Jurkat, Clone E6-1 (cell line): ENCODE results near the gene ABHD2.
"Not testable (repeated sequence)": the region's sequence is repeated elsewhere in the genome, so short reads cannot be mapped to it uniquely, and the experiment has no call there.

ENCODE experiments used
- DNase-seq: peaks from one replicate; pipeline ENCODE4 v3.0.0-alpha.2; 2011; ENCODE audit warnings: low read depth, low spot score
- H3K4me3 ChIP-seq: 2 replicates; pipeline ENCODE4 v1.5.1; 2011; ENCODE audit warnings: mild to moderate bottlenecking, low read length, control low read depth, moderate library complexity

The ABHD2 gene

DNA sequence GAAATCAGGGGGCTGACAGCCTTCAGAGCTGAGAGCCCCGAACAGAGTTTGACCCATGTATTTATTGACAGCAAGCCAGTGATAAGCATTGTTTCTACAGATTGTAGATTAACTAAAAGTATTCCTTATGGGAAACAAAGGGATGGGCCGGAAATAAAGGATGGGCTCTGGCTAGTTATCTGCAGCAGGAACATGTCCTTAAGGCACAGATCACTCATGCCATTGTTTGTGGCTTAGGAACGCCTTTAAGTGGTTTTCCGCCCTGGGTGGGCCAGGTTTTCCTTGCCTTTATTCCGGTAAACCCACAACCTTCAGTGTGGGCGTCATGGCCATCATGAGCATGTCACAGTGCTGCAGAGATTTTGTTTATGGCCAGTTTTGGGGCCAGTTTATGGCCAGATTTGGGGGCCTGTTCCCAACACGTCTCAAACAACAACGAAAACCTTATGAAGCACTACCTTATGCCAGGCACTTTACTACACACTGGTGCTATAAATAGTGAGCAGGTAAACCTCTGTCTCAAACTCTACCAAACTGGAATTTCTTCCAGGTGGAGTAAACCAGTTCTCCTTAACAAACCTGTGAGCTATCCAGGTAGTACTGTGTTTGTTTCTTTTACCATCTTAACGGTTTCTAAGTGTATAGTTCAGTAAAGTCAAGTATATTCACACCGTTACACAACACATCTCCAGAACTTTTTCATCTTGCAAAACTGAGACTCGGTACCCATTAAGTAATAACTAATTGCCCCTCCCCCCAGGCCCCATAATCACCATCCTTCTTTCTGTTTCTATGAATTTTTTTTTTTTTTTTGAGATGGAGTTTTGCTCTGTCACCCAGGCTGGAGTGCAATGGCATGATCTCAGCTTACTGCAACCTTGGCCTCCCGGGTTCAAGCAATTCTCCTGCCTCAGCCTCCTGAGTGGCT, 151.9 kb downstream of the ABHD2 start:
- not testable (repeated sequence) for DNase-seq, H3K4me3 ChIP-seq

- H3K4me3 ChIP-seq = peak overlapping the region; percentile 91
- DNase-seq = no peak
Observed at GRCh38 chr15:89243046-89243690, 154.9 kb downstream of the ABHD2 start.

DNA sequence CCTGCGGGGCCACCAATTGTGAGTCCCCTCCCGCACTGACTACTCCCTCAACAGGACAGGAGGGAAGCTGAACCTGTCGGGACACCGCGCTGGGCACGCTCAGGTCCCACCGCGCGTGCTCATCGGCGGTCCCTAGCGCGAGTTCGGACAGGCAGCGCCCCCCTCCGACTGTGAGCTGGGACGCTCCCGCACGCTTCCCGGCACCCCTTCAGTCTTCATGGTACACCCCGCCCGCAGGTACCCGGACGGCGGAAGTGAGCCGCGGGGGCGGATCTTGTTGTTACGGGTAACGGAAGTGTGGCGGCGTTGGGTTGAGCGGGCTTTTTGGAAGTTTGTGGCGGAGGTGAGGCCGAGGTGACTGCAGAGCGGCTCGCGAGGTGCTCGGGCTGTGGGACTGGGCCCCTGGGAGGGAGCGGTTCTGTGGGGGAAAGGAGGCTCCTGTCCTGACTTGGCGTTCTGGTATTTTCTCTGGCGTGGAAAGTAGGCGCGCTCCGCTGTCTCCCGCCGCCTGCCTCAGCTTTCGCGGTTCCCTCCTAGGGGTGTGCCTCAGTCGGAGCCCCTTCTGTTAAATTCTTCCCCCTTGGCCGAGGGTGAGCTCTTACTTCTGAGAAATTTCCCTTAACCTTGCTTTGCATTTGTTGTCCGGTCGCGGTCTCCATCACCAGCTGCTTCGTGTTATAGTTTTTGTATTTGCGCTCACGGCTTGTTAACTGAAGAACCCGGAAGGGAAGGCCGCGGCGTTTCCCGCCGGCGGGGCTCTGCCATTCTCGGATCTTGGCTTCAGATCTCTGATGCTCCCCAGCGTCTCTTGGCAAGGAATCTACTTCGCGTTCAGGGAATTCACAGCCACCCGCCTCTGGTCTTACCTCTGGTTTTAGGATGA, 155.7 kb downstream of the ABHD2 start, which contains the start of gene FANCI:
TSS of gene FANCI (plus strand) at position 289 of the 883 bp plus-strand sequence. CDS start 3,669 bp downstream, outside the sequence.
- H3K4me3 ChIP-seq = peak within 1 kb of the TSS; percentile 91

DNA sequence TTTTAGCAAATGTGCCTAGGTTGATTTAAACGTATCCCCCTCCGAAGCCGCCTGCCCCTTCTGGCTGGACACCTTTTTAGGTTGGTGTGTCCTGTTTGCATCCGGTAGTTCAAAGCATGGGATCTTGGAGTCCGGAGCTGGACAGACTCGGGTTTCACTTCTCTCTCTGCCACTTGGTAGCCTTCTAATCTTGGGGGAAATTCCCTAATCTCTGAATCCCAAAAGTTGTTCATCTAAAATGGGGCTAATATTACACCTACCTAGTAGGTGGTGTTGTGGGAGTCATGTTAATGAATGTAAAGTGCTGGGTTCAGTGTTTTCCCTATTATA, 156.3 kb downstream of the ABHD2 start:
- DNase-seq = no peak
- H3K4me3 ChIP-seq = peak overlapping the region; percentile 91

More for the DNA sequence above, 155.7 kb downstream of the ABHD2 start, which contains the start of gene FANCI:
- peak; percentile 92 for DNase-seq

- no peak overlapping the region for H3K4me3 ChIP-seq
- DNase-seq = no peak
Observed at GRCh38 chr15:89247446-89247845, 159.2 kb downstream of the ABHD2 start.

GRCh38 chr15:89248584-89248983, 160.3 kb downstream of the ABHD2 start:
- H3K4me3 ChIP-seq = no peak overlapping the region
- DNase-seq = no peak

- not testable (repeated sequence) for DNase-seq, H3K4me3 ChIP-seq
Observed at GRCh38 chr15:89250142-89250541, 161.9 kb downstream of the ABHD2 start.
